ENCODE results near the gene HHAT.

- TF ChIP-seq POLR2AphosphoS5 (IDR thresholded peaks at IDR 0.05): no peak
- no peak for TF ChIP-seq POLR2A (IDR thresholded peaks at IDR 0.05; ENCODE audit: low read depth)
Observed at GRCh38 chr1:210677533-210677932, 348.8 kb downstream of the HHAT start.

Data from esophagus muscularis mucosa (tissue), 2 donors.